Measurements from ENCODE around the gene ARID1B.

GRCh38 chr6:157151029-157151428 is 373.9 kb downstream of the ARID1B start:
- no peak for TF ChIP-seq CTCF (conservative IDR thresholded peaks at IDR 0.05)
- no peak for TF ChIP-seq ZFX (IDR thresholded peaks at IDR 0.05)
